HG02623 (cell line): ENCODE data around the gene COL1A1.

Source experiments
- ATAC-seq: cut with Tn5 transposase; IDR thresholded peaks from one replicate; pipeline ENCODE4 v1.9.1; 2021; ENCODE audit warnings: moderate library complexity; ENCODE audit not compliant: unreplicated experiment

The COL1A1 gene

GRCh38 chr17:50173335-50173941 is 28.0 kb downstream of the COL1A1 start:
- no peak for ATAC-seq

GRCh38 chr17:50172936-50173334 is 28.5 kb downstream of the COL1A1 start:
- no peak for ATAC-seq

- ATAC-seq: no peak
These were observed 29.3 kb downstream of the COL1A1 start for GRCh38 chr17:50172130-50172529.

GRCh38 chr17:50171371-50172071 is 29.9 kb downstream of the COL1A1 start:
- ATAC-seq: no peak

- no peak for ATAC-seq
These were observed 30.6 kb downstream of the COL1A1 start for GRCh38 chr17:50170662-50171370.

GRCh38 chr17:50169881-50170459 is 31.5 kb downstream of the COL1A1 start:
- ATAC-seq: no peak

- ATAC-seq: no peak
These were observed 32.2 kb downstream of the COL1A1 start for GRCh38 chr17:50169121-50169764.

- no peak for ATAC-seq
These were observed 33.1 kb downstream of the COL1A1 start for GRCh38 chr17:50168319-50168718.

- no peak for ATAC-seq
These were observed 34.1 kb downstream of the COL1A1 start for GRCh38 chr17:50167371-50167770.

GRCh38 chr17:50166518-50167181 is 34.8 kb downstream of the COL1A1 start:
- ATAC-seq: no peak

GRCh38 chr17:50165867-50166517 is 35.4 kb downstream of the COL1A1 start, which contains the start of gene SGCA:
Gene SGCA, plus strand, starts transcription at chr17:50166005. Its CDS starts 36 bp downstream, at chr17:50166041.
- ATAC-seq: no peak

GRCh38 chr17:50165466-50165865 is 36.0 kb downstream of the COL1A1 start:
- ATAC-seq: no peak

GRCh38 chr17:50165066-50165465 is 36.4 kb downstream of the COL1A1 start:
- no peak for ATAC-seq

GRCh38 chr17:50164697-50164988 is 36.8 kb downstream of the COL1A1 start:
- ATAC-seq: no peak

GRCh38 chr17:50163843-50164696 is 37.4 kb downstream of the COL1A1 start:
- ATAC-seq: no peak

- no peak for ATAC-seq
These were observed 38.8 kb downstream of the COL1A1 start for GRCh38 chr17:50162466-50163254.

- no peak for ATAC-seq
These were observed 39.5 kb downstream of the COL1A1 start for GRCh38 chr17:50161911-50162288.

GRCh38 chr17:50161023-50161910 is 40.2 kb downstream of the COL1A1 start:
- ATAC-seq: peak; percentile 88
